Subcutaneous abdominal adipose tissue (tissue), 5 donors: ENCODE measurements around the gene IFITM2.
"Not testable (repeated sequence)": the region's sequence is repeated elsewhere in the genome, so short reads cannot be mapped to it uniquely, and the experiment has no call there.

Experiments
- H3K27ac ChIP-seq: one replicate; pipeline ENCODE4 v1.7.0; 2013; ENCODE audit warnings: low read depth, mild to moderate bottlenecking, inconsistent platforms, low read length, moderate library complexity
- H3K27me3 ChIP-seq, 5 donors: one replicate each; pipeline ENCODE4 v1.7.0; 2013; ENCODE audit warnings: low read length in 5 of 5, inconsistent platforms in 1 of 5; ENCODE audit not compliant: control insufficient read depth in 5 of 5, insufficient read depth in 4 of 5
- H3K36me3 ChIP-seq, 5 donors: one replicate each; pipeline ENCODE4 v1.7.0; 2013; ENCODE audit warnings: low read length in 5 of 5; ENCODE audit not compliant: control insufficient read depth in 5 of 5, insufficient read depth in 5 of 5
- H3K4me1 ChIP-seq, 5 donors: one replicate each; pipeline ENCODE4 v1.7.0; 2013; ENCODE audit warnings: low read length in 5 of 5, mild to moderate bottlenecking in 3 of 5, moderate library complexity in 1 of 5; ENCODE audit not compliant: control insufficient read depth in 5 of 5, insufficient read depth in 5 of 5
- H3K4me3 ChIP-seq, 5 donors: one replicate each; pipeline ENCODE4 v1.7.0; 2013; ENCODE audit warnings: low read length in 5 of 5, low read depth in 1 of 5
- H3K9ac ChIP-seq, 5 donors: one replicate each; pipeline ENCODE4 v1.7.0; 2013; ENCODE audit warnings: low read length in 5 of 5, mild to moderate bottlenecking in 4 of 5, moderate library complexity in 3 of 5
- H3K9me3 ChIP-seq, 5 donors: one replicate each; pipeline ENCODE4 v1.7.0; 2013; ENCODE audit warnings: low read length in 5 of 5; ENCODE audit not compliant: control insufficient read depth in 5 of 5
- donor health status: healthy.
- donor health status: healthy.
- donor health status: healthy.
- donor health status: healthy.
- donor health status: healthy.

IFITM2 gene

DNA sequence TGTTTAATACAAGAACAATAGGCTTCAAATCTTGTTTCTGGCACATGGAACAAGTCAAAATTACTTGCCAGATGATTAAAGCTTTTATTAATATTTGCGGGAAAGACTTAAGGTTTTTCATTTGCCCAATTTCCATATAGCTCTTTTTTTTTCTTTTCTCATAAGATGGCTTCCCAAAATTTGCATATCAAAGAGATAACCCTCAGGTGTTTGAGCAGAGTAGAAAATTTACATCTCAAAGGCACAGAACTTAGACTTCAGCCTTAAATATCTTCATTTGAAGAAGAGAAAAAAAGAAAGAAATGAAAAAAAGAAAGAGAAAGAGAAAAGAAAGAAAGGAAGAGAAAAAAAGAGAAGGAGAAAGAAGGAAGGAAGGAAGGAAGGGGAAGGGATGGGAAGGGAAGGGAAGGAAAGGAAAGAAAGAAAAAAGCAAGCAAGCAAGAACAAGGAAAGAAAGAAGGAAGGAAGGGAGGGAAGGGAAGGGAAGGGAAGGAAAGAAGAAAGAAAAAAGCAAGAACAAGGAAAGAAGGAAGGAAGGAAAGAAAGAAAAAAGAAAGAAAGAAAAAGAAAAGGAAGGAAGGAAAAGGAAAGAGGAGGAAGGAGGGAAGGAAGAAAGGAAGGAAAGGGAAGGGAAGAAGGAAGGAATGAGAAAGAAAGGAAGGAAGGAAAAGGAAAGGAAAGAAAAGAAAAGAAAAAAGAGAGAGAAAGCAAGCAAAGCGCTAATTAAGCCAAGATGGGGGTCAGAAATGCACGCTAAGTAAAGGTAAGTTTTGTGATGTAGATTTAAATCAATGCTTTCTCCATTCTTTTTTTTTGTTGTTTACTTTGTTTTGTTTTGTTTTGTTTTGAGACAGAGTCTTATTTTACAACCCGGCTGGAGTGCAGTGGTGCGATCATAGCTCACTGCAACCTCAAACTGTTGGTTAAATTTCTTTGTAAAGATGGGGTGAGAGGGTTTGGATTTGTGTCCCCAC, 33.2 kb downstream of the IFITM2 start:
- Histone ChIP-seq H3K27me3 (no peaks in the 10 kb centered on the region), H3K4me3 (no peak overlapping the region), H3K9ac (no peak overlapping the region), H3K9me3 (no peaks in the 10 kb centered on the region), H3K4me1 (peaks cover 3 to 11% (median 9%) of the 10 kb centered on the region in 5 donors), H3K27ac (no peak overlapping the region), H3K36me3 (no peaks in the 10 kb centered on the region)

DNA sequence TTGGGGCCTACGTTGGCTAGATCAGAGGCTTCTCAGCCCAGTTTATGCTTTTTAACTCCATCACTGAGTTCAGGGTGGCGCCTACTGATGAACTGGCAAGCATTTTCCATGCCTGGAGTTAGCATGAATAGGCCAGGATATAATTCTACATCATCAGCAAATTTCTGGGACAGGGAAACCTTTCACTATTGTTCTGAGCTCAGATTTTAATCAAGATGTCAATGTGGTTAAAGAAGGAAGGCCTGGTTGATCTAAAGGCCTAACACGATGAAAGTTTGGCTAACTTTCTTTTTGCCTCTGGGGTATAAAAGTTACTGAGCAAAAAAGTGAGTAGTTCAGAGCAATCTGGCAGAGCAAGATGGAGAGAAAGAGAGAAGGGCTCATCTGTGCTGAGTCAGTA, 34.7 kb downstream of the IFITM2 start:
- Histone ChIP-seq H3K9me3 (no peaks in the 10 kb centered on the region), H3K4me1 (no peaks in the 10 kb centered on the region), H3K27me3 (no peaks in the 10 kb centered on the region), H3K4me3 (no peak overlapping the region), H3K9ac (no peak overlapping the region), H3K36me3 (no peaks in the 10 kb centered on the region), H3K27ac (no peak overlapping the region)

GRCh38 chr11:344836-345578, 37.4 kb downstream of the IFITM2 start:
- Histone ChIP-seq H3K36me3 (no peaks in the 10 kb centered on the region), H3K4me1 (no peaks in the 10 kb centered on the region), H3K9ac (no peak overlapping the region), H3K9me3 (no peaks in the 10 kb centered on the region), H3K27ac (no peak overlapping the region), H3K4me3 (no peak overlapping the region), H3K27me3 (no peaks in the 10 kb centered on the region)

DNA sequence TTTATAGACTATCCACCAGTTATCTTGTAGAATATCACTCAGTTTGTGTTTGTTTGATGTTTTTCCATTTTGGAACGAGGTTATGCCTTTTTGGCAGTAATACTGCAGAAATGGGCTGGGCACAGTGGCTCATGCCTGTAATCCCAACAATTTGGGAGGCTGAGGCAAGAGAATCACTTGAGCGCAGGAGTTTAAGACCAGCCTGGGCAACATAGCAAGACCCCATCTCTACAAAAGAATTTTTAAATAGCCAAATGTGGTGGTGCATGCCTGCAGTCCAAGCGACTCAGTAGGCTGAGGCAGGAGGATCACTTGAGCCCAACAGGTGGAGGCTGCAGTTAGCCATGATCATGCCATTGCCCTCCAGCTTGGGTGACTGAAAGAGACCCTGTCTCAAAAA, 38.9 kb downstream of the IFITM2 start:
- Histone ChIP-seq H3K4me3 (no peak overlapping the region), H3K9me3 (no peaks in the 10 kb centered on the region), H3K36me3 (no peaks in the 10 kb centered on the region), H3K4me1 (peaks cover 0 to 10% (median 5%) of the 10 kb centered on the region in 5 donors), H3K9ac (no peak overlapping the region), H3K27ac (no peak overlapping the region), H3K27me3 (no peaks in the 10 kb centered on the region)

- H3K9ac ChIP-seq, H3K4me3 ChIP-seq, H3K9me3 ChIP-seq, H3K27me3 ChIP-seq, H3K36me3 ChIP-seq, H3K27ac ChIP-seq: not testable (repeated sequence)
- peaks cover 5 to 27% (median 18%) of the 10 kb centered on the region in 5 donors for H3K4me1 ChIP-seq
Observed at GRCh38 chr11:349270-349954, 41.8 kb downstream of the IFITM2 start.

GRCh38 chr11:350033-350722, 42.6 kb downstream of the IFITM2 start:
- not testable (repeated sequence) for H3K27ac ChIP-seq, H3K27me3 ChIP-seq, H3K9ac ChIP-seq, H3K4me3 ChIP-seq, H3K9me3 ChIP-seq, H3K36me3 ChIP-seq
- H3K4me1 ChIP-seq, result peaks cover 5 to 29% (median 20%) of the 10 kb centered on the region in 5 donors

GRCh38 chr11:350723-351255, 43.2 kb downstream of the IFITM2 start:
- H3K9ac ChIP-seq, result peak overlapping the region in 1 of 5 donors; percentile 14
- peaks cover 8 to 35% (median 26%) of the 10 kb centered on the region in 5 donors for H3K4me1 ChIP-seq
- H3K4me3 ChIP-seq, result no peak overlapping the region
- no peaks in the 10 kb centered on the region for H3K9me3 ChIP-seq
- no peak overlapping the region for H3K27ac ChIP-seq
- H3K36me3 ChIP-seq, result no peaks in the 10 kb centered on the region
- H3K27me3 ChIP-seq, result no peaks in the 10 kb centered on the region

DNA sequence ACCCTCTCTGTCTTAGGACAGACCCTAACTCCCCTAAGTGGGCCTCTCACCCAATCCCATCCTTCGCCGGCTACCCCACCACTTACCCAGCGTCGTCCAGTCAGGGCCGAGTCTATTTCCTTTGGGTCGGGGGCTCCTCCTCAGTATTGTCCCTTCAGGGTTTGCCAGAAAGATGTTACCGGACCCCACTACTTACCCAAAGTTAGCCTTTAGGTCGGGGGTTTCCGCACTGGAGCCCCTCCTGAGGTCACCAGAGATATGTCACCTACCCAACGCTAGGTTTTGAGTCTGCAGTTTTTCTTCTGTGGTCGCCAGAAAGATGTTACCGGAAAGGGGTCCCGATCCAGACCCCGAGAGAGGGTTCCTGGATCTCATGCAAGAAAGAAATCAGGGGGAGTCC, 43.8 kb downstream of the IFITM2 start:
- no peaks in the 10 kb centered on the region for H3K36me3 ChIP-seq
- no peak overlapping the region for H3K27ac ChIP-seq
- H3K4me3 ChIP-seq, result no peak overlapping the region
- no peaks in the 10 kb centered on the region for H3K27me3 ChIP-seq
- H3K4me1 ChIP-seq, result peaks cover 8 to 35% (median 27%) of the 10 kb centered on the region in 5 donors
- H3K9ac ChIP-seq, result peak overlapping the region in 1 of 5 donors; percentile 14
- no peaks in the 10 kb centered on the region for H3K9me3 ChIP-seq

GRCh38 chr11:352456-353031, 44.9 kb downstream of the IFITM2 start:
- Histone ChIP-seq H3K9ac (peak overlapping the region in 2 of 5 donors; percentile 41 to 43), H3K9me3 (no peaks in the 10 kb centered on the region), H3K4me3 (no peak overlapping the region), H3K27ac (peak overlapping the region; percentile 97), H3K4me1 (peaks cover 8 to 35% (median 27%) of the 10 kb centered on the region in 5 donors), H3K36me3 (no peaks in the 10 kb centered on the region), H3K27me3 (peaks cover 0 to 4% (median 0%) of the 10 kb centered on the region in 5 donors)
